ENCODE data around the gene ARL14.

ARL14 gene

GRCh38 chr3:160720123-160720746, 43.3 kb downstream of the ARL14 start:
- Histone ChIP-seq H3K27me3 (replicated peaks in 2 of 5; ENCODE audit: control insufficient read depth in 4 of 5, insufficient read depth in 5 of 5, low read length in 4 of 5) (no peaks in the 10 kb centered on the region), H3K4me1 (ENCODE audit: control extremely low read depth in 1 of 4, control insufficient read depth in 4 of 4, insufficient read depth in 4 of 4, low read length in 3 of 4) (no peaks in the 10 kb centered on the region), H3K27ac (ENCODE audit: insufficient read depth in 1 of 2, low read depth in 1 of 2, low read length in 2 of 2, poor library complexity in 1 of 2, severe bottlenecking in 2 of 2) (no peak overlapping the region), H3K9me3 (ENCODE audit: control extremely low read depth in 1 of 5, control insufficient read depth in 4 of 5, insufficient read depth in 2 of 5, low read depth in 1 of 5, low read length in 4 of 5) (peaks cover 0 to 2% (median 0%) of the 10 kb centered on the region in 5 experiments), H3K36me3 (ENCODE audit: control insufficient read depth in 4 of 4, insufficient read depth in 4 of 4, low read length in 3 of 4) (no peaks in the 10 kb centered on the region), H3K4me3 (ENCODE audit: control insufficient read depth in 1 of 7, extremely low read depth in 1 of 7, insufficient read depth in 4 of 7, low read depth in 2 of 7, low read length in 6 of 7) (no peak overlapping the region)
- CTCF ChIA-PET: interaction anchor here (1.0 kb wide), 1 partner anchor 22 kb away, joined by 3 read pairs; no protein-coding TSS in a partner anchor
- POLR2A ChIA-PET: no interaction called here
- WGBS (ENCODE audit: insufficient coverage): 98% methylated on average over 5 of the region's 5 CpGs
- no peak for DNase-seq

DNA sequence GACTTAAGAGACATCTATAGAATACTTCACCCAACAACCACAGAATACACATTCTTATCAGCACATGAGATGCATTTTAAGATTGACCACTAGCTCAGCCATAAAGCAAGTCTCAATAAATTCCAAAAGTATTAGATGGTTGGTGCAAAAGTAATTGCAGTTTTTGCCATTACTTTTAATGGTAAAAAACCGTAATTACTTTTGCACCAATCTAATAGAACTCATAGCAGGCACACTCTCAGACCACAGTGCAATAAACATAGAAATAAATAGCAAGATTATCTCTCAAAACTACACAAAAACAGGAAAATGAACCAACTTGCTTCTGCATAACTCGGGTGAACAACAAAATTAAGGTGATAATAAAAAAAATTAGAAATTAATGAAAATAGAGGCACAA, 45.4 kb downstream of the ARL14 start:
- no peak overlapping the region for H3K27ac ChIP-seq (ENCODE audit: insufficient read depth in 1 of 2, low read depth in 1 of 2, low read length in 2 of 2, poor library complexity in 1 of 2, severe bottlenecking in 2 of 2)
- no peaks in the 10 kb centered on the region for H3K27me3 ChIP-seq (replicated peaks in 2 of 5; ENCODE audit: control insufficient read depth in 4 of 5, insufficient read depth in 5 of 5, low read length in 4 of 5)
- DNase-seq: no peak
- H3K4me3 ChIP-seq (ENCODE audit: control insufficient read depth in 1 of 7, extremely low read depth in 1 of 7, insufficient read depth in 4 of 7, low read depth in 2 of 7, low read length in 6 of 7): no peak overlapping the region
- H3K4me1 ChIP-seq (ENCODE audit: control extremely low read depth in 1 of 4, control insufficient read depth in 4 of 4, insufficient read depth in 4 of 4, low read length in 3 of 4): no peaks in the 10 kb centered on the region
- POLR2A ChIA-PET: no interaction called here
- no CpG with 5 or more reads among the region's 2 CpGs for WGBS (ENCODE audit: insufficient coverage)
- H3K36me3 ChIP-seq (ENCODE audit: control insufficient read depth in 4 of 4, insufficient read depth in 4 of 4, low read length in 3 of 4): no peaks in the 10 kb centered on the region
- CTCF ChIA-PET: interaction anchor here (0.5 kb wide), 1 partner anchor 27 kb away, joined by 3 read pairs; no protein-coding TSS in a partner anchor
- H3K9me3 ChIP-seq (ENCODE audit: control extremely low read depth in 1 of 5, control insufficient read depth in 4 of 5, insufficient read depth in 2 of 5, low read depth in 1 of 5, low read length in 4 of 5): peaks cover 0 to 2% (median 0%) of the 10 kb centered on the region in 5 experiments

DNA sequence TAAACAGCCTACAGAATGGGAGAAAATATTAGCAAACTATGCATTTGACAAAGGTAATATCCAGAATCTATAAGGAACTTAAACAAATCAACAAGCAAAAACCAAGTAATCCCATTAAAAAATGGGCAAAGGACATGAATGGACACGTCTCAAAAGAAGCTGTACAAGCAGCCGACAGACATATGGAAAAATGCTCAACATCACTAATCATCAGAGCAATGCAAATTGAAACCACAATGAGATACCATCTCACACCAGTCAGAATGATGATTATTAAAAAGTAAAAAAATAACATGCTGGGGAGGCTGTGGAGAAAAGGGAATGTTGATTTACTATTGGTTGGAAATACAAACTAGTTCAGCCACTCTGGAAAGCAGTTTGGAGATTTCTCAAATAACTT, 48.4 kb downstream of the ARL14 start:
- DNase-seq: no peak
- Histone ChIP-seq H3K9me3 (ENCODE audit: control extremely low read depth in 1 of 5, control insufficient read depth in 4 of 5, insufficient read depth in 2 of 5, low read depth in 1 of 5, low read length in 4 of 5) (peaks cover 0 to 2% (median 0%) of the 10 kb centered on the region in 5 experiments), H3K4me3 (ENCODE audit: control insufficient read depth in 1 of 7, extremely low read depth in 1 of 7, insufficient read depth in 4 of 7, low read depth in 2 of 7, low read length in 6 of 7) (no peak overlapping the region), H3K36me3 (ENCODE audit: control insufficient read depth in 4 of 4, insufficient read depth in 4 of 4, low read length in 3 of 4) (no peaks in the 10 kb centered on the region), H3K4me1 (ENCODE audit: control extremely low read depth in 1 of 4, control insufficient read depth in 4 of 4, insufficient read depth in 4 of 4, low read length in 3 of 4) (no peaks in the 10 kb centered on the region), H3K27me3 (replicated peaks in 2 of 5; ENCODE audit: control insufficient read depth in 4 of 5, insufficient read depth in 5 of 5, low read length in 4 of 5) (no peaks in the 10 kb centered on the region), H3K27ac (ENCODE audit: insufficient read depth in 1 of 2, low read depth in 1 of 2, low read length in 2 of 2, poor library complexity in 1 of 2, severe bottlenecking in 2 of 2) (no peak overlapping the region)
- POLR2A ChIA-PET: no interaction called here
- no CpG with 5 or more reads among the region's 2 CpGs for WGBS (ENCODE audit: insufficient coverage)
- CTCF ChIA-PET: no interaction called here

All from common myeloid progenitor, CD34-positive (primary cell).